ENCODE results near the gene RAB6B.

DNA sequence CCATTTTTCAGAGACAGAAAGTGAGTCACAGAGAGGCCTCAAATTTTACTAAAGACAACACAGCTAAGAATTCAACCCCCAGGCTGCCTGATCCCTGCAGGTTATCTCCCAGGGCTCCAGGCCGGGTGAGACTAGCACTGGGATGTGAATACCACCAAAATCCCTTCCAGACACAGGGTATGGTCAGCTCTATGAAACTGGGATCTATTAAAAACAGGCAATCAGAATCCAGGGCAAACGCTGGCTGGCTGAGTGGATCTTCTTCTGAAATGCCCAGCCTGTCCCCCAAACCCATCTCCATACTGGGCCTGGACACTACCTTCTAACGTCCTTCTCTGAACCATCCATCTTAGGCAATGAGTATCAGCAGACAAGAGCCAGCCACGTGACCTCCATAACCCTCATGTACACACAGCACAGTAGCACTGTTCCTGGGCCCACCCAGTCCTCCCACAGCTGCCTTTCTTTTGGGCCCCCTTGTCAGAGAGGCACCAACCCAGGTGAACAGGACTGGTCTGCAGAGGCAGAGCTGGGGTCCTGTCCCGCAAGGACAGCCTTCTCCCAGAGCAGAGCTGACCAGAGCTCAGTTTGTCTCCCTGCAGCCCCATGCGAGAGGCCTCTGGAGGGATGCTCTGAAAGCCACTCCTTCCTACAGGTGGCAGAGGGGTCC lies 1.9 kb downstream of the RAB6B start:
- TF ChIP-seq SUZ12 (IDR thresholded peaks at IDR 0.05; ENCODE audit: extremely low read depth, insufficient read depth, insufficient read length) (no peak), ZNF274 (IDR thresholded peaks at IDR 0.05; ENCODE audit: low read depth, low read length) (no peak), YY1 (IDR thresholded peaks at IDR 0.05; ENCODE audit: insufficient read depth, insufficient read length) (no peak)
